Psoas muscle (tissue), 8 donors: ENCODE measurements around the gene UIMC1. TPM values are rescaled to one million over a fixed set of nuclear protein-coding genes. Genes with fewer than 3 reads are reported as not detected.

Experiments used
- ATAC-seq, 4 donors: fragments of 200-7000 bp; cut with Tn5 transposase; one replicate each; pipeline ENCODE4 v1.9.1; 2020; ENCODE audit warnings: moderate library complexity in 3 of 4, mild to moderate bottlenecking in 2 of 4
- DNase-seq, 2 donors: peaks; one replicate each; pipeline ENCODE4 v3.0.0-alpha.2; 2020
- H3K27ac ChIP-seq: fragments of 200-600 bp; one replicate; pipeline ENCODE4 v1.8.0; 2022
- H3K27me3 ChIP-seq, 3 donors: fragments of 200-600 bp in 1 of 3; one replicate each; pipeline versions ENCODE4 v1.6.1 to v1.8.0; 2013 to 2022; ENCODE audit warnings: low read length in 2 of 3, mild to moderate bottlenecking in 2 of 3, moderate library complexity in 1 of 3; ENCODE audit not compliant: insufficient read depth in 3 of 3
- H3K36me3 ChIP-seq, 2 donors: fragments of 200-600 bp in 1 of 2; one replicate each; pipeline versions ENCODE4 v1.6.1 to v1.8.0; 2013 to 2022; ENCODE audit warnings: low read depth in 1 of 2, mild to moderate bottlenecking in 1 of 2, moderate library complexity in 1 of 2; ENCODE audit not compliant: insufficient read depth in 1 of 2
- H3K4me1 ChIP-seq: fragments of 200-600 bp; one replicate; pipeline ENCODE4 v1.8.0; 2022
- H3K4me3 ChIP-seq: fragments of 200-600 bp; one replicate; pipeline ENCODE4 v1.8.0; 2022; ENCODE audit warnings: mild to moderate bottlenecking
- H3K9me3 ChIP-seq: fragments of 200-600 bp; one replicate; pipeline ENCODE4 v1.8.0; 2022
- CTCF ChIP-seq: fragments of 200-600 bp; IDR thresholded peaks from one replicate; pipeline ENCODE4 v1.8.0; 2022; ENCODE audit warnings: antibody characterized with exemption
- WGBS, 3 donors: extraction: QIAGEN DNeasy Blood & Tissue Kit; methylation state at CpG; one replicate each; pipeline versions ENCODE4 v1.1.6 to v1.1.7; 2013; 5-methylcytosine and 5-hydroxymethylcytosine counted together
- intact Hi-C, 2 donors: fragments of 100-400 bp; cut with DNase I; formaldehyde crosslinking; loops; one replicate each; pipeline versions ENCODE4 v1.11.0 to v1.14.2; 2022
- polyA plus RNA-seq, 3 donors: library from polyadenylated mRNA; stranded (reverse); fragments of 200-250 nt; gene quantifications; one replicate each; pipeline ENCODE4 v1.2.3, GENCODE V29; 2013
- total RNA-seq, 4 donors: library from RNA; stranded (reverse); fragmentation: NEBNext Ultra II Directional in 2 of 4; extraction: Animal tissue kit (Norgen Biotek cat#: 25700) in 2 of 4; gene quantifications; one replicate each; pipeline versions ENCODE4 v1.2.1 to v1.2.4, GENCODE V29; 2021 to 2023
- donor health status: healthy with polysubstance abuse.
- donor health status: DM: no; HTN: no; CAD: no; lungs with moderate emphysema.
- donor health status: Bipolar disorder and iron deficiency.
- donor health status: healthy.
- donor health status: DM: yes; HTN: yes; CAD: no.
- donor health status: DM: no; HTN: no; CAD: no.
- donor health status: DM: no; HTN: no; CAD: no.
- donor health status: DM: yes; HTN: yes; CAD: no.

UIMC1 gene
- total and polyA plus RNA-seq, 7 donors: 12.7 to 40.0 (median 26.1) TPM

- Histone ChIP-seq H3K4me3 (no peak overlapping the region), H3K27ac (no peak overlapping the region), H3K36me3 (peaks cover 18 to 95% of the 10 kb centered on the region in 2 donors), H3K27me3 (no peaks in the 10 kb centered on the region), H3K9me3 (no peaks in the 10 kb centered on the region), H3K4me1 (no peaks in the 10 kb centered on the region)
- DNase-seq (no peak), ATAC-seq (peak in 1 of 4 donors; percentile 41)
- TF ChIP-seq CTCF: no peak
- WGBS, 3 donors: 45 to 51% (median 46%) methylated on average over 2 of the region's 2 CpGs
- intact Hi-C loops: loop anchor here in 1 of 2 donors (5.0 kb wide), 1 partner anchor 42 kb away; no protein-coding TSS in a partner anchor
These were observed 62.3 kb downstream of the UIMC1 start for GRCh38 chr5:176944268-176944667.

- Histone ChIP-seq H3K9me3 (no peaks in the 10 kb centered on the region), H3K4me1 (no peaks in the 10 kb centered on the region), H3K36me3 (peaks cover 18 to 94% of the 10 kb centered on the region in 2 donors), H3K27me3 (no peaks in the 10 kb centered on the region), H3K27ac (no peak overlapping the region), H3K4me3 (no peak overlapping the region)
- no peak for TF ChIP-seq CTCF
- 67 to 79% (median 70%) methylated on average over 1 of the region's 1 CpG for WGBS, 3 donors
- ATAC-seq: no peak
- no peak for DNase-seq
- intact Hi-C loops: loop anchor here in 1 of 2 donors (5.0 kb wide), 1 partner anchor 42 kb away; no protein-coding TSS in a partner anchor
These were observed 62.8 kb downstream of the UIMC1 start for GRCh38 chr5:176943816-176944215.

- Histone ChIP-seq H3K4me1 (no peaks in the 10 kb centered on the region), H3K27ac (no peak overlapping the region), H3K27me3 (no peaks in the 10 kb centered on the region), H3K9me3 (no peaks in the 10 kb centered on the region), H3K4me3 (no peak overlapping the region), H3K36me3 (peaks cover 18 to 91% of the 10 kb centered on the region in 2 donors)
- no peak for ATAC-seq
- TF ChIP-seq CTCF: no peak
- 57 to 73% (median 68%) methylated on average over 9 of the region's 9 CpGs for WGBS, 3 donors
- no peak for DNase-seq
- intact Hi-C loops: loop anchor here in 1 of 2 donors (5.0 kb wide), 1 partner anchor 40 kb away; no protein-coding TSS in a partner anchor
These were observed 64.6 kb downstream of the UIMC1 start for GRCh38 chr5:176941951-176942350.

- H3K4me1 ChIP-seq: peaks cover 4% of the 10 kb centered on the region
- no peak for ATAC-seq
- no peaks in the 10 kb centered on the region for H3K9me3 ChIP-seq
- DNase-seq: no peak
- 82 to 100% (median 92%) methylated on average over 1 of the region's 1 CpG for WGBS, 3 donors
- peaks cover 11 to 81% of the 10 kb centered on the region in 2 donors for H3K36me3 ChIP-seq
- intact Hi-C loops: no loop called here
- no peaks in the 10 kb centered on the region for H3K27me3 ChIP-seq
- no peak overlapping the region for H3K4me3 ChIP-seq
- no peak for TF ChIP-seq CTCF
- H3K27ac ChIP-seq: no peak overlapping the region
These were observed 68.1 kb downstream of the UIMC1 start for GRCh38 chr5:176938472-176938871.

- DNase-seq: no peak
- Histone ChIP-seq H3K4me3 (no peak overlapping the region), H3K27ac (no peak overlapping the region), H3K27me3 (no peaks in the 10 kb centered on the region), H3K36me3 (peaks cover 4 to 78% of the 10 kb centered on the region in 2 donors), H3K4me1 (peaks cover 4% of the 10 kb centered on the region), H3K9me3 (no peaks in the 10 kb centered on the region)
- intact Hi-C loops: no loop called here
- no peak for TF ChIP-seq CTCF
- WGBS, 3 donors: 38 to 91% (median 89%) methylated on average over 1 of the region's 1 CpG
- ATAC-seq: no peak
These were observed 71.6 kb downstream of the UIMC1 start for GRCh38 chr5:176935017-176935416.
